ENCODE measurements around the gene ABL1.
A peak's percentile ranks its signal among the peaks of the same experiment; 100 is the strongest.

ABL1 gene

GRCh38 chr9:130865921-130866320, 30.9 kb downstream of the ABL1 start:
- Histone ChIP-seq H3K9ac (ENCODE audit: low read length) (no peak overlapping the region), H3K36me3 (ENCODE audit: low read length) (no peaks in the 10 kb centered on the region), H2AFZ (ENCODE audit: low read depth, low read length, severe bottlenecking) (no peak overlapping the region), H3K9me2 (replicated peaks; ENCODE audit: insufficient read depth, low read length) (no peaks in the 10 kb centered on the region), H3K27ac (ENCODE audit: low read depth, low read length) (no peak overlapping the region), H3K4me2 (ENCODE audit: low read depth, low read length, poor library complexity, severe bottlenecking) (no peak overlapping the region), H3K79me2 (ENCODE audit: insufficient read depth, low read length) (no peaks in the 10 kb centered on the region), H3K27me3 (ENCODE audit: low read length) (no peaks in the 10 kb centered on the region), H3K4me3 (ENCODE audit: insufficient read depth, low read length, poor library complexity, severe bottlenecking) (no peak overlapping the region), H4K20me1 (ENCODE audit: low read depth, low read length) (no peaks in the 10 kb centered on the region), H3K9me3 (ENCODE audit: insufficient read depth, low read length) (no peaks in the 10 kb centered on the region), H3F3A (ENCODE audit: insufficient read depth) (no peaks in the 10 kb centered on the region)
- no peak for TF ChIP-seq EZH2phosphoT487 (conservative IDR thresholded peaks at IDR 0.05; ENCODE audit: low read length)
- TF ChIP-seq CTCF (IDR thresholded peaks at IDR 0.05; ENCODE audit: insufficient read depth, low read length, poor library complexity, severe bottlenecking) = no peak

- H4K20me1 ChIP-seq (ENCODE audit: low read depth, low read length) = no peaks in the 10 kb centered on the region
- H3K9me3 ChIP-seq (ENCODE audit: insufficient read depth, low read length) = no peaks in the 10 kb centered on the region
- no peaks in the 10 kb centered on the region for H3K36me3 ChIP-seq (ENCODE audit: low read length)
- H3K9ac ChIP-seq (ENCODE audit: low read length) = no peak overlapping the region
- no peak overlapping the region for H2AFZ ChIP-seq (ENCODE audit: low read depth, low read length, severe bottlenecking)
- no peaks in the 10 kb centered on the region for H3F3A ChIP-seq (ENCODE audit: insufficient read depth)
- no peak overlapping the region for H3K27ac ChIP-seq (ENCODE audit: low read depth, low read length)
- no peak overlapping the region for H3K4me2 ChIP-seq (ENCODE audit: low read depth, low read length, poor library complexity, severe bottlenecking)
- H3K9me2 ChIP-seq (replicated peaks; ENCODE audit: insufficient read depth, low read length) = no peaks in the 10 kb centered on the region
- H3K27me3 ChIP-seq (ENCODE audit: low read length) = no peaks in the 10 kb centered on the region
- H3K4me3 ChIP-seq (ENCODE audit: insufficient read depth, low read length, poor library complexity, severe bottlenecking) = no peak overlapping the region
- H3K79me2 ChIP-seq (ENCODE audit: insufficient read depth, low read length) = no peaks in the 10 kb centered on the region
- TF ChIP-seq EZH2phosphoT487 (conservative IDR thresholded peaks at IDR 0.05; ENCODE audit: low read length) (no peak), CTCF (IDR thresholded peaks at IDR 0.05; ENCODE audit: insufficient read depth, low read length, poor library complexity, severe bottlenecking) (peak; percentile 90)
These were observed 31.5 kb downstream of the ABL1 start for GRCh38 chr9:130866474-130866965.

DNA sequence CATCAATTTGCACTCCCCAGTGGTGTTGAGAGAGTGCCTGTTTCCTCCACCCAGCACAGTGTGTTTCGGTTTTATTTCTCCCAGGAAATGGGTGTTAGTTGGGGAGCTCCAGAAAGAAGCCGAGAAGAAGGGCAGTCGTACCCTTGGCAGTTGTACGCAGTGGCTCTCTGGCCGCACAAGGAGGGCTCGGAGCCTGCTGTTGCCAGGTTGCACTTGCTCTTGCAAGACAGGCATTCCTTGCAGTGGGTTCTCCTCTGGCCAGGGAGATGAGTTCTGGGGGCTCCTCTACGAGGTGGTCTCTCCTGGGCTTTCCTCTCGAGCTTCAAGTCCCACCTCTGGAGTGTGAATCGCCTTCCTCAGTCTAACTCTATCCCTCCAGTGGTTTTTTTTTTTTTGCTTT, 32.5 kb downstream of the ABL1 start:
- Histone ChIP-seq H3K36me3 (ENCODE audit: low read length) (no peaks in the 10 kb centered on the region), H3K79me2 (ENCODE audit: insufficient read depth, low read length) (no peaks in the 10 kb centered on the region)

More for the DNA sequence above, 32.5 kb downstream of the ABL1 start:
- no peak for TF ChIP-seq CTCF (IDR thresholded peaks at IDR 0.05; ENCODE audit: insufficient read depth, low read length, poor library complexity, severe bottlenecking)
- no peak for TF ChIP-seq EZH2phosphoT487 (conservative IDR thresholded peaks at IDR 0.05; ENCODE audit: low read length)
- H3K9me3 ChIP-seq (ENCODE audit: insufficient read depth, low read length) = no peaks in the 10 kb centered on the region
- no peak overlapping the region for H3K4me3 ChIP-seq (ENCODE audit: insufficient read depth, low read length, poor library complexity, severe bottlenecking)
- no peak overlapping the region for H3K4me2 ChIP-seq (ENCODE audit: low read depth, low read length, poor library complexity, severe bottlenecking)
- H3K27me3 ChIP-seq (ENCODE audit: low read length) = no peaks in the 10 kb centered on the region
- no peak overlapping the region for H2AFZ ChIP-seq (ENCODE audit: low read depth, low read length, severe bottlenecking)
- no peaks in the 10 kb centered on the region for H4K20me1 ChIP-seq (ENCODE audit: low read depth, low read length)
- H3K9me2 ChIP-seq (replicated peaks; ENCODE audit: insufficient read depth, low read length) = no peaks in the 10 kb centered on the region
- H3F3A ChIP-seq (ENCODE audit: insufficient read depth) = no peaks in the 10 kb centered on the region
- H3K9ac ChIP-seq (ENCODE audit: low read length) = no peak overlapping the region
- H3K27ac ChIP-seq (ENCODE audit: low read depth, low read length) = no peak overlapping the region

All from SU-DHL-6 (cell line).